Neural progenitor cell (in vitro differentiated cells): ENCODE measurements around the gene ZNF655.

Experiments
- EZH2 ChIP-seq: fragments of 200-600 bp; sonication (generic); IDR thresholded peaks from 2 replicates; pipeline ENCODE4 v1.6.1; 2017; ENCODE audit warnings: antibody characterized with exemption, mild to moderate bottlenecking, moderate library complexity
- TF ChIP-seq, protein P1 (sequence below): fragments of 200-600 bp; sonication (generic); IDR thresholded peaks from 2 replicates; pipeline ENCODE4 v1.5.1; 2017; ENCODE audit warnings: antibody characterized with exemption, mild to moderate bottlenecking

- TF ChIP-seq, protein P1, sequence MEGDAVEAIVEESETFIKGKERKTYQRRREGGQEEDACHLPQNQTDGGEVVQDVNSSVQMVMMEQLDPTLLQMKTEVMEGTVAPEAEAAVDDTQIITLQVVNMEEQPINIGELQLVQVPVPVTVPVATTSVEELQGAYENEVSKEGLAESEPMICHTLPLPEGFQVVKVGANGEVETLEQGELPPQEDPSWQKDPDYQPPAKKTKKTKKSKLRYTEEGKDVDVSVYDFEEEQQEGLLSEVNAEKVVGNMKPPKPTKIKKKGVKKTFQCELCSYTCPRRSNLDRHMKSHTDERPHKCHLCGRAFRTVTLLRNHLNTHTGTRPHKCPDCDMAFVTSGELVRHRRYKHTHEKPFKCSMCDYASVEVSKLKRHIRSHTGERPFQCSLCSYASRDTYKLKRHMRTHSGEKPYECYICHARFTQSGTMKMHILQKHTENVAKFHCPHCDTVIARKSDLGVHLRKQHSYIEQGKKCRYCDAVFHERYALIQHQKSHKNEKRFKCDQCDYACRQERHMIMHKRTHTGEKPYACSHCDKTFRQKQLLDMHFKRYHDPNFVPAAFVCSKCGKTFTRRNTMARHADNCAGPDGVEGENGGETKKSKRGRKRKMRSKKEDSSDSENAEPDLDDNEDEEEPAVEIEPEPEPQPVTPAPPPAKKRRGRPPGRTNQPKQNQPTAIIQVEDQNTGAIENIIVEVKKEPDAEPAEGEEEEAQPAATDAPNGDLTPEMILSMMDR = no peak
- no peak for TF ChIP-seq EZH2
Measured at GRCh38 chr7:99543916-99544315, 14.5 kb upstream of the ZNF655 start.
